ENCODE data around the gene ADGRV1.
"Not testable (repeated sequence)": the region's sequence is repeated elsewhere in the genome, so short reads cannot be mapped to it uniquely, and the experiment has no call there.

ADGRV1 gene

GRCh38 chr5:90767710-90768109, 209.1 kb downstream of the ADGRV1 start:
- no peak for DNase-seq

- DNase-seq, result not testable (repeated sequence)
These were observed 211.5 kb downstream of the ADGRV1 start for GRCh38 chr5:90770006-90770541.

DNA sequence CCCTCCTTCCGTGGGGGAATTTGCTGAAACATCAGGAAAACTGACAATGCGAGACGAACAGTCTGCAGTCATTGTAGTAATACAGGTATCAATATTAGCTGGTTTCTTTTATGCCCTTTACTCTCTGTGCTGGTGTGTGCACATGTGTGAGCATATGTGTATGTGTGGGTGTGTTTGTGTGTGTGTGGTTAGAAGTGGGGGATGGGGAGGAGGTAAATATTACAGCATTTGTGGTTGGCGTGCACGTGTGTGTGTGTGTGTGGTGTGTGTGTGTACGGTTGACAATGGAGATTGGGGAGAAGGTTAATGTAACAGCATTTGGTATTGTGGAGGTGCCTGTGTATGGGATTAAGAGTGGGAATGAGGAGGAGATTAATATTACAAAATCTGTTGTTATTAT, 219.4 kb downstream of the ADGRV1 start:
- DNase-seq, result no peak

DNA sequence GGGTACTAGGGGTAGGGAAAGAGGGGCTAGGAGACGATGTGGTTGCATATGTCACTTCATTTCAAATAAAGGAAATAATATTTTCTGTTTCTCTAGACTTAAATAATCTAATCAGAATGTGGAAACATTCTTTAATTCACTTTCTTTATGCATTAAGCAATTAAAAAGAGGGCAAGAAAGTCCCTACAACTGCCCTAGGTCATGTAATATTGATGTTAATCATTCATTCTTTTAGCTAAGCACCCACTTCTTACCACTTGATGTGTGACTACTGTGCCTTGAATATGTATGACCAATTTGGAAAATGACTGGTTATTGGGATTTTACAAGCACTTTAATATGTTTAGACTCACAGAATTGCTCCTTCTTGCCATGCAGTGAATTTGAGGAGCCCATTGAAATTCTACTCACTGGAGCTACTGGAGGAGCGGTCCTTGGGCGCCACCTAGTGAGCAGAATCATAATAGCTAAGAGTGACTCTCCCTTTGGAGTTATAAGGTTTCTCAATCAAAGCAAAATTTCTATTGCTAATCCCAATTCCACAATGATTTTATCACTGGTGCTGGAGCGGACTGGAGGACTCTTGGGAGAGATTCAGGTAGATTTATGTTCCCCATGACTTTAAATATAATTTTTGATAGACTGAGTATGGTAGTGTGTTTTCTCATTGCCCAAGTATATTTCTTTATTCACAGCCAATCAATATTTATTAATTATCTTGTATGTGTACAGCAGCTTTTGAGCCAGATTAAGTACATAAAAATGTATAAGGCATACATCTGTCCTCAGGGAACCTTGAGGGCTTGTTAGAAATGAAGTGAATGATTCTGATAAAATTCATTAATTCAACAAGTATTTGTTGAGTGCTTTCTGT, 225.1 kb downstream of the ADGRV1 start:
- DNase-seq, result peak; percentile 43

GRCh38 chr5:90786756-90787155, 228.2 kb downstream of the ADGRV1 start:
- DNase-seq, result no peak

DNA sequence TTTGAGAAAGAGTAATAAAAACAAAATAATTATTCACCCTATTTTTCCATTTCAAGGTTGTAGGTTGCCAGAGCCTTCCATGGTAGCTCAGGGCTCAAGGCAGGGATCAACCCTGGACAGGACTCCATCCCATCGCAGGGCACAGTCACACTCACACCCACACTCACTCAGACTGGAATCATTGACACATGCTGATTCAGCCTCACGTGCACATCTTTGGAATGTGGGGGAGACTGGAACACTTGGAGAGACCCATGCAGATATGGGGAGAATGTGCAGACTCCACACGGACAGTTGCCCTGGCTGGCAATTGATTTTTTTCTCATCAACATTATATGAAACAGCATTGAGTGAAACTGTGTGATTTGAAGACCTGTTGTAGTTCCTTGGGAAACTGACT, 234.1 kb downstream of the ADGRV1 start:
- no peak for DNase-seq

GRCh38 chr5:90793183-90793582, 234.6 kb downstream of the ADGRV1 start:
- no peak for DNase-seq

GRCh38 chr5:90796919-90797318, 238.3 kb downstream of the ADGRV1 start:
- DNase-seq, result not testable (repeated sequence)

DNA sequence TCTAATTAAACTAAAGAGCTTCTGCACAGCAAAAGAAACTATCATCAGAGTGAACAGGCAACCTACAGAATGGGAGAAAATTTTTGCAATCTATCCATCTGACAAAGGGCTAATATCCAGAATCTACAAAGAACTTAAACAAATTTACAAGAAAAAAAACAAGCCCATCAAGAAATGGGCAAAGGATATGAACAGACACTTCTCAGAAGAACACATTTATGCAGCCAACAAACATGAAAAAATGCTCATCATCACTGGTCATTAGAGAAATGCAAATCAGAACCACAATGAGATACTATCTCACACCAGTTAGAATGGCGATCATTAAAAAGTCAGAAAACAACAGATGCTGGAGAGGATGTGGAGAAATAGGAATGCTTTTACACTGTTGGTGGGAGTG, 241.5 kb downstream of the ADGRV1 start:
- DNase-seq, result not testable (repeated sequence)

DNA sequence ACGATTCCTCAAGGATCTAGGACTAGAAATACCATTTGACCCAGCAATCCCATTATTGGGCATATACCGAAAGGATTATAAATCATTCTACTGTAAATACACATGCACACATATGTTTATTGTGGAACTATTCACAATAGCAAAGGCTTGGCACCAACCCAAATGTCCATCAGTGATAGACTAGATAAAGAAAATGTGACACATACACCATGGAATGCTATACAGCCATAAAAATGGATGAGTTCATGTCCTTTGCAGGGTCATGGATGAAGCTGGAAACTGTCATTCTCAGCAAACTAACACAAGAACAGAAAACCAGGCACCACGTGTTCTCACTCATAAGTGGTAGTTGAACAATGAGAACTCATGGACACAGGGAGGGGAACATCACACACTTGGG, 241.9 kb downstream of the ADGRV1 start:
- DNase-seq, result not testable (repeated sequence)

GRCh38 chr5:90802474-90803317, 244.1 kb downstream of the ADGRV1 start:
- peak; percentile 20 for DNase-seq

DNA sequence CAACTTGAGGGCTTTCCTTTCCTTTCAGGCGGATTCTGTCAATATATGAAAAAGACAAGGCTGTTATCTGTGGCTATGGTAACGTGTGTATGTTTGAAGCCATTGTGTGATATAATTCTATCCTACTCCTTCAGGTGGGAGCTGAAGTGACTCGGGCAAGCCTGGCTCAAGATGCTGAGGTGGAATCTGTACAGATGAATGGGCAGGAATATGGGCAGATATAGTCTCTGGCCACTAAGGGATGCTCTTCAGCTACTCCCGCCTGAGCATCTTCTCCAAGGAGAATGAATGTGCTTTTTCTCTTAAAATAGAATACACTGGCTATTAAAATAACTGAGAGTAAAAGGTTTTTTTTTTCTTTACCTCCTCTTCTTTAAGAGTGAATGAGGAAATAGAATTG, 244.8 kb downstream of the ADGRV1 start:
- no peak for DNase-seq

GRCh38 chr5:90803876-90804275, 245.3 kb downstream of the ADGRV1 start:
- DNase-seq, result no peak

- no peak for DNase-seq
These were observed 248.9 kb downstream of the ADGRV1 start for GRCh38 chr5:90807496-90807895.

DNA sequence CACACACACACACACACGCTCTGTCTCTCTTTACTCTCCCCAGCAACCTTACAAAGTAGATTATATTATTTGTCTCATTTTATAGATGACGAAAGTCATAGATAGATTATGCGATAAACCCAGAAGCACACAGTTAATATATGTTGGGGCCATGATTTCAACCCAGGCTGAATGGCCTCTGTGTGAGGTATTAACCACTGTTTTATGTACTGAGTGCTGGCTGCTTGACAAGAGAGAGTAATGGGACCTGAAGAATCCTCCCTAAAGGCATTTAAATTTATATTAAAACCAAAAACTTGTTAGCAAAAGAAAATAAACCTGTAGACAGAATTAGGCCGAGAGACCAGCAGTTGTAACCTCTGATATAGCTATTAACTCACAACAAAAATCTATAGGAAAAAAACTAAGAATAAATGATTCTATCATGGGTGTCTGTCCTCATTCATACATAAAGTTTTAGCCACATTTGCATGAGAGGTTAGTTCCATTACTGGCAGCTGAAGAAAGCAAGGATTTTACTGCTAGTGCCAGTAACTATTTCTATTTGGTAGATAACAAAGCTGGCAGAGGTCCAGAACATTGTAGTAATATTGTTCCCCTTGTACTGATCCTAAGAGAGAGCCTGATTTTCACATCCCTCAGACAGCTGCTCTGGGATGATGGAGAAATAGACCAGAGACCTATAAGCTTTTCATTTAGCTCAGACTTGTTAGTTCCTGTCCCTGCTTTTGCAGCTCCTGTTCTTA, 250.9 kb downstream of the ADGRV1 start:
- no peak for DNase-seq

- no peak for DNase-seq
These were observed 251.6 kb downstream of the ADGRV1 start for GRCh38 chr5:90810211-90810610.

GRCh38 chr5:90813392-90813791, 254.8 kb downstream of the ADGRV1 start:
- no peak for DNase-seq

- not testable (repeated sequence) for DNase-seq
These were observed 263.5 kb downstream of the ADGRV1 start for GRCh38 chr5:90822062-90822461.

DNA sequence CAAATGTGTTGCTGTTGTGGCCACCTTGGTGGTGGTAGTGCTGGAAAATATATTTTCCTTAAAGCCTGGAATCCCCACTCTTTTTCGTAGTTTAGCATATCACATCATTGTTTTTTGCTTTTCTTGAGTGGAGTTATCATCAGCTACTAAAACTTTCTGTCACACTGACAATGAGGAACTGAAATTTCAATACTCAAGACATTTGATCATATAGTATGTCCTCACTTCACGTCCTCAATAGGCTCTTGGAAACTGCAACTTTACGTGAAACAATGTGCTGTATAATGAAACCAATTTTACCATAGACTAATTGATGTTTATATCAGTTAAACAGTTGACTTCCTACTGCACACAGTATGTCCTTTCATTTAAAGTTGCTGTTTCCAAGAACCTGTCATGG, 265.8 kb downstream of the ADGRV1 start:
- DNase-seq, result no peak

GRCh38 chr5:90830058-90830457, 271.5 kb downstream of the ADGRV1 start:
- DNase-seq, result no peak

- DNase-seq, result no peak
These were observed 275.2 kb downstream of the ADGRV1 start for GRCh38 chr5:90833753-90834152.

DNA sequence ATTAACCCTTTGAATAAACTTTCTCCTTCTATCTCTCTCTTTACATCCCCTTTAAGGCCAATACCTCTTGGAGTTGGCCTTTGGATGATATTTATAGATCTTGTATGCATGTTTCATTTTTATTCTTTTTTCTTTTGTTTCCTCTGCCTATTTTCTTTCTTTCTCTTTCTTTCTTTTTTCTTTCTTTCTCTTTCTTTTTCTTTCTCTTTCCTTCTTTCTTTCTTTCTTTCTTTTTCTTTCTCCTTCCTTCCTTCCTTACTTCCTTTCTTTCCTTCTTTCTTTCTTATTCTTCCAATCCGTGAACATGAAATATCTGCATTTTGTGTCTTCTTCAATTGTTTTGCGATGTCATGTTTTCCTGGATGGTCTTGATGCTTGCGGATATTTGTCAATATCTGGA, 276.1 kb downstream of the ADGRV1 start:
- no peak for DNase-seq

DNA sequence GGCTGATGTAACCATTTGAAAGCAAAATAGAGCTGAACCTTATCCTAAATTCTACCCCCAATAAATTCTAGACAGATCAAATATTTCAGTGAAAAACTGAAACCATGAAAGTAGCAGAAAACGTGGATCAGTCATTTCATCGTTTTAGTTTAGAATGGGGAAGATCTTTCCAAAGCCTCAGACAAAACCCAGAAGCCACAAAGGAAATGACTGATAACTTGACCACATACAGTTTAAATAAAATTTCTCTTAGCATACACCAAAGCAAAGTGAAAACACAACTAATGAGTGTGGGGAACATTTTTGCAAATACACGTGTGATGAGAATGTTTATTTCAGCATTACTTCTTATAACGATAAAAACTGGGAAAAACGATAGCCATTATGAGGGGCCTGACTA, 284.8 kb downstream of the ADGRV1 start:
- DNase-seq, result peak; percentile 23

Measured in GDM1 (cell line).